ENCODE results near the gene MARK3. TPM values are rescaled to one million over a fixed set of nuclear protein-coding genes. Genes with fewer than 3 reads are reported as not detected.

Gene MARK3
- polyA plus RNA-seq, 1 donor, result 64.4 TPM

GRCh38 chr14:103536693-103537092 is 151.5 kb downstream of the MARK3 start:
- no peak for DNase-seq (ENCODE audit: low read depth)

GRCh38 chr14:103537175-103537990 is 152.2 kb downstream of the MARK3 start:
- no peak for DNase-seq (ENCODE audit: low read depth)

GRCh38 chr14:103538291-103539055 is 153.3 kb downstream of the MARK3 start:
- DNase-seq (ENCODE audit: low read depth), result no peak

DNA sequence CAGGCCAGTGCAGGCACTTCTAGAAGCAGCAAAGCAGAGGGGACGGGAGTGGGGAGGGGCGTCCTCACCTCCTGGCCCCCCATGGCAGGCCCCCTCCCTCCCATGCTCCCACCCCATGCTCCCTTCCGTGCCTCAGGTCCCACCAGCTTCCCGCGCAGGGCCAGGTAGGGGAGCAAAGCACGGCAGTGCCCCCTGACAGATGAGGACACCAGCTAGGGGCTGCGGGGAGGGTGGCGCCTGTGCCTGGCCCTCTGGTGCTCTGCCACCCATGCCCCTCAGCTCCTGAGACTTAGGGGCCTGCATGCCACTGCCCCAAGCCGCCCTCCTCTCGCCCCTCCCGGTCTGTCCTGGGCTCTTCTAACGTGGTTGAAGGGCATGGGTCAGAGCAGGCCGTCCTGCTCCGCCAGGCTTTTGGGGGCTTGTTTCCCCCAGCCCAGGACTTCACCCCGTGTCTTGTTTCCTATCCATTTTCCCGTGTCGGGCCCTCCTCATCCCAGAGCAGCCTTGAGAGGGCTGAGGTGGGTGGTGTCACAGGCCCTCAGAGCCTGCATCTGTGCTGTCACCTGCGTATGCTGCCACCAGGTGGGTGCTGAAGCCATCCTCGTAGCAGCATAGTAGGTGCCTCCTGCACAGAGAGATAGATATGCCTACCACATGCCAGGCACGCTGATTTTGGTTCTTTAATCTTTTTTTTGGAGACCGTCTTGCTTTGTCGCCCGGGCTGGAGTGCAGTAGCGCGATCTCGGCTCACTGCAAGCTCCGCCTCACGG is 154.0 kb downstream of the MARK3 start:
- DNase-seq (ENCODE audit: low read depth), result no peak

DNA sequence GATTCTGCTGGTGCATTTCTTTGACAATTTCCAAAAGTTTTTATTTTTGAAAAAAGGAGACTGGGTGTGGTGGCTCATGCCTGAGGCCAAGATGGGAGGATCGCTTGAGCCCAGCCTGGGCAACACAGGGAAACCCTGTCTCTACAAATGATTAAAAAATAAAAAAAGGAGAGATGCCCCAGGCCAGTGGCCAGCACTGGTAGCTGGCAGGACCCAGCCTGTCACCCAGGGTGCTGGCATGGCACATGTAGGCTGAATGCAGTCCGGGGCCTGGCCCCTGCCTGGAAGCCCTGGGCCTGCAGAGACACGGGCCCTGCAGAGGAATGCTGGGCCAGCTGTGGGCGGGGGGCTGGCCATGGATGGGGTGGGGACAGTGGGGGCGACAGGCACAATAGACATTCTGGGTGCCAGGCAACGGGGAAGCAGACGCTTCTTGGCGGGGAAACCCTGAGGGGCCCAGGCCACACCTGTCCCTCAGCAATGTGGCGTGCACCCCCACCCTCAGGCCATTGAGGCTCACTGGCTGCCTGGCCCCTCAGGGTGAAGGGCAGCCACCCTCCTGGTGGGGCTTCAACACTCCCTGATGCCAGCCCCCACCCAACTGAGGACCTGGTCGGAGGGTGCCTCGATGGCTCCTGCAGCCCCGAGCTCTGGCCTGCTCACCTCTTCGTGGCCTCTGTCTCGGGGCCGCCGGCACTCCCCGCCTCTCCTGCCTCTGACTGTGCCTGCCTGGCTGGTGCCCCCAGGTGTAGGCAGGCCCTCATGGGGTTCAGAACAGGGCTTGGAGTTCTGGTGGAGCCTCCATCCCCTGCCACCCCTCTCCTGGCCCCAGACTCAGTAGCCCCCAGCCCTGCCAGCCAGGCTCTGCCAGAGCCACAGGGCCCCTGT is 155.8 kb downstream of the MARK3 start:
- no peak for DNase-seq (ENCODE audit: low read depth)

GRCh38 chr14:103541709-103542604 is 156.7 kb downstream of the MARK3 start:
- no peak for DNase-seq (ENCODE audit: low read depth)

GRCh38 chr14:103542605-103543088 is 157.4 kb downstream of the MARK3 start:
- DNase-seq (ENCODE audit: low read depth), result no peak

DNA sequence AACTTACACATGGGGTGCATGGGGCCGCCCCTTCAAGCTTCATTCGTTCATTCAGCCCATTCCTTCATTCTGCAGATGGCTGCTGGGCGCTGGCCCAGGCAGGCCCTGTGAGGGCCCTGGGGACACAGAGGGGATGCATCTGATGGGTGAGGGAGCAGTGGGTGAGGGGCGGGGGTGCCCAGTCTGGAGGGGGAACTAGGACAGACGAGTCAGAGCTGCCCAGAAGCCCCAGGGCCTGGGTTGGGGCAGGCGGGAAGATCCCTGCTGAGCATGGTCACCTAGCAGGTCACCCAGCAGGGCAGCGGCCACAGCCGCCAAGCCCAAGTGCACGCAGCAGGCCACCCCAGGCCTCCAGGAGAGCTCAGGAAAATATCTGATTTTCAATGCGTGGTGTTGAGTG is 157.9 kb downstream of the MARK3 start:
- no peak for DNase-seq (ENCODE audit: low read depth)

DNA sequence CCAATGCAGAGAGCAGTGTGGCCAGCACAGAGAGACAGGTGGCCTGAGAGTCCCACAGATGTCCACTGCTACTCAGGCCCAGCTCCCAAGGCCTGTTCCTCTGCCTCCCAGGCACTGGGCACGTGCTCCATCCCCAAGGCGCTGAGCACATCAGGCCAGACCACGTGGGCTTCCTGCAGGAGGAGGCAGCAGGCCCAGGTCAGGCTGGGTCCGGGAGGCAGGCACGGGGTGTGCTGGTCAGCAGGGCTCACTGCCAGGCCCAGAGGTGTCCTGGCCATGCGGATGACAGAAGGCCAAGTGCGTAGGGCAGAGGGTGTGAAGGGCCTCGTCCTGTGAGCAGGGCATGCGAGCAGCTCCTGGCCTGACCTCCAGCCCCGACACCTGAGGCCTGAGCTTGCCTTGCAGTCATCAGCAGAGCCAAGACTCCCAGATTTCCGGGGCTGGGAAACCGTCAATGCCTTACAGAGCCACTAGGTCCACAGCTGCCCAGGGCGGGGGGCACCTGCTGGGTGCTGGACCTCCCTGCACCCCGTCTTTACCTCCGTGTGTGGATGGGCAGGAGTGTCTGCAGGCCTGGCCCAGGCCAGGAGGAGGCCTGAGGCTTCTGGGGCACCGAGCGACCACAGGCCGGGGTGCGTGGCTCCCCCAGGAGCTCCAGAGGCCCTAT is 158.6 kb downstream of the MARK3 start:
- DNase-seq (ENCODE audit: low read depth), result no peak

DNA sequence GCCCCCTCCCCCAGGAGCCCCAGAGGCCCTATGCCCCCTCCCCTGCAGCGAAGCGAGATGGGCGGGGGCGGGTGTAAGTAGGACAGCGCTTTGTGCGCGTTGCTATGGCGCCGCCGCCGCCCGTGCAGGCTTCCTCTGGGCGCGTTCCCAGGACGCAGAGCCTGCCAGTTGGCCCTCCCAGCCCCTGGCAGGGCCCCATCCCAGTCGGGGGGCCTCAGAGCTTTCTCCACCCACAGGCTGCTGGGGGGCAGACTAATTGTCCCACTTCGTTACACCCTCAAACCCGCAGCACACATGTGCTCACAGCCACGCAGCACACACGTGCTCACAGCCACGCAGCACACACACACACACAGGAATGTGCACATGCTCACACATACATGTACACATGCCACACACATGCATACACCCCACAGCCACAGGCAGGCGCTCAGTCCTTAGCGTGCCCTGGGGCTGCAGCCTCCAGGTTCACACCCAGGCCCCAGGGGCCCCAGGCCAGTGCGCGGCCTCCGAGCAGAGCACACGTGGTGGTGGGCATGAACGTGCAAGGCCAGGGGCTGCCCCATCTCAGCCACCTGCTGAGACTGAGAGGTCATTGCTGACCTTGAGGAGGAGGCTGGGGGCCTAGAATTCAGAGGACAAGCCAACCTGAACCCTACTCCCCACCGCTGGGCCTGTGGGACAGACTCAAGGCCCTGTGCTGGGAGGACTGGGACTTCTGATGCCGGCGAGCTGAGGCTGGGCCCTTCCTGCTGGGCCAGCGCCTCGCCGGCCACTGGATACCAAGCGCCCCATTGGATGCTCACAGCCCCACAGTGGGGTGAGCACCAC is 159.4 kb downstream of the MARK3 start:
- no peak for DNase-seq (ENCODE audit: low read depth)

GRCh38 chr14:103545219-103545914 is 160.2 kb downstream of the MARK3 start:
- DNase-seq (ENCODE audit: low read depth), result no peak

GRCh38 chr14:103545915-103546651 is 160.9 kb downstream of the MARK3 start:
- no peak for DNase-seq (ENCODE audit: low read depth)

DNA sequence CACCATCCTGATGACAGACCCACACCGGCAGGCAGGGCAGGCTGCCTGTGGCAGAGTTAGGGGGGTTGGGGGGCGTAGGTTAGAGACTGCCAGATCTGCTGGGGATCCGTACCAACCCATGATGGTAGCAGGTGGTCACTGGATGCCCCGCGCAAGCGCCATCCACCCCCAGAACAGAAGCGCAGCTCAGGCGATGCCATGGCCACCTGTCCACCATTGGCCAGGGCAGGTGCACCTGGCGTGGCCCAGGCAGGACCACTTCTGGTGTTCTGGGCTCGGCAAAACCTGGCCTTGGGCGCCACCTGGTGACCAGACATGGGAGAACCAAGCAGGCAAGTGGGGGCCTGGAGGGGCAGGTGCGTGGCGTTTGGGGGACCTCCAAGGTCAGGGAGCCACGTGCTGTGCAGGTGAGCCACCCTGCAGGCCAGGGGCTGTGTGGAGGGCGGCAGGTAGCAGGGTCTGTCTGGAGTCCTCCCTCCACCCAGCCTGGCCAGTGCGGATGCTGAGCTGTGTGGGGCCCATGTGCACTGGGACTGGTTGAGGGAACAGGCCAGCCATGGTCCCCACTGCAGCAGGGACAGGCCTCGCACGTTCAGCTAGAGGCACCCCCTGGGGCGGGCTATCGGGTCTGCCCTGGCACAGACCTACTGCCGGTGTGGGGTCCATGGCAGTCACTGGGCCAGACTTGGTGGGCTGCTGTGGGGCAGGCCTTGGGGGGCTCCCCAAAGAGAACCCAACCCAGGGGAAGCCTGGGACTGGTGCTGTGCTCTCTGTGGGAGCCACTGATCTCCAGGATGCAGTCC is 161.6 kb downstream of the MARK3 start:
- DNase-seq (ENCODE audit: low read depth), result no peak

- no peak for DNase-seq (ENCODE audit: low read depth)
Observed at GRCh38 chr14:103547455-103547940, 162.3 kb downstream of the MARK3 start.

DNA sequence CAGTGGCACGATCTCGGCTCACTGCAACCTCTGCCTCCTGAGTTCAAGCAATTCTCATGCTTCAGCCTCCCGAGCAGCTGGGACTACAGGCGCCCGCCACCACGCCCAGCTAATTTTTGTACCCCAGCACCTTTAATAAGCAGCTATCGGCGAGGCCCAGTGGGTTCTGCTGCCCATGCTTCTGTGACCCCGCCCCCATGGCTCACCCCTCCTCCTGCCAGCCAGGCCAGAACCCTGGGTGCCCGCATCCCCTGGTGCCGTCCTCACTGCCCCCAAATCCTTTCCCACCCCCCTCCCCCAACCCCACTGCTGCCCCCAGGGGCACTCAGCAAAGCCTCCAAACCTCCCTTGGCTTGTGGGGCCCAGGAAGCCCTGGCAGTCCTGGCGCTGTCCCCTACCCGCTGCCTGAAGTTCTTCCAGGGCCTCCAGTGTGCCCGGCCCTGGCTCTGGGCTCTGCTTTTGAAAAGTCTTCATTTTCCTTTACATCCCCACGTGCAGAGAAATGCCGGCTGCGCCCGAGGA is 162.8 kb downstream of the MARK3 start:
- DNase-seq (ENCODE audit: low read depth), result no peak
